ENCODE measurements around the gene TRANK1. TPM values are rescaled to one million over a fixed set of nuclear protein-coding genes. Genes with fewer than 3 reads are reported as not detected.

The TRANK1 gene
- total and polyA plus RNA-seq, 2 experiments from 2014 or later: 5.2 to 10.3 TPM

DNA sequence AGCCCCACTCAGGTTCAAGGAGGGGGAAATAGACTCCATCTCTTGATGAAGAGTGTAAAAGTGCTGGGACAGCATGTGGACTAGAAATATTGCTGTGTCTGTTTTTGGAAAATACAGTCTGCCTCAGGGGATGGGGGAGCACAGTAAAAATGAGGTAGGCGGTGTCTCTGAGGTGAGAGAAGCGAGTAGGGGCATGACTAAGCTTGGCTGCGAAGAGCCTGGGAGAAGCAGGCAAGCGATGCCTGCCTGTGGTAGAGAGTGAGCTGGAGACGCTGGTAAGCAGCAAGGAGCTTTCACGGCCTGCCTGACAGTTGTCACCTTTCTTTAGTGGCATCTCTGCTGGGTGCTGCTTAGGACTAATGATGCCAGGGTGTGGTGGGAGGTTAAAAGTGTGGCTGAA lies 131.5 kb downstream of the TRANK1 start:
- Histone ChIP-seq H3K36me3 (ENCODE audit: low read depth) (no peaks in the 10 kb centered on the region), H3K27me3 (replicated peaks; ENCODE audit: insufficient read depth) (no peaks in the 10 kb centered on the region)

DNA sequence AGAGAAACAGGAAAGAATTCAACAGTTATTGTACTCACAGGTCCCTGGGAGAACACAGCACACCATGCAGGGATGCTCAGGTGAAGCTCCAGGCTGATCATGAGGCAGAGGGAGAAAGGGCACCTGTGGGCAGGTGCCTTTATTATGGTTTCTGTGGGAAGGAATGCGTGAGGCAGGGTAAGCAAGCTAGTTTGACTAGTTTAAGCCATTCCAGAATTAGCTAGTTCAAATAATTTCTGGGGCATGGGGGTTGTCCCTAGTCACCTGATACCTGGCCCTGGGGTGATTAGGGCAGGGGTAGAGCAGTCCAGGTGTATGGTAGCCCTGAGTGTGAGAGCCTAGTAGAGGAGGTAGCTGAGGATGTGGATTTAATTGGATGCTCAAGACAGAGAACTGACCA lies 132.6 kb downstream of the TRANK1 start:
- no peaks in the 10 kb centered on the region for H3K4me1 ChIP-seq (ENCODE audit: insufficient read depth)
- no peaks in the 10 kb centered on the region for H3F3A ChIP-seq (ENCODE audit: insufficient read depth)
- no peak overlapping the region for H3K4me2 ChIP-seq (ENCODE audit: unreplicated experiment)
- no peaks in the 10 kb centered on the region for H3K79me2 ChIP-seq (ENCODE audit: insufficient read depth)
- H3K36me3 ChIP-seq (ENCODE audit: low read depth): no peaks in the 10 kb centered on the region
- no peaks in the 10 kb centered on the region for H3K9me3 ChIP-seq (ENCODE audit: low read depth)
- no peak overlapping the region for H3K9ac ChIP-seq
- H2AFZ ChIP-seq: no peak overlapping the region
- no peak for TF ChIP-seq EZH2phosphoT487 (IDR thresholded peaks at IDR 0.05; ENCODE audit: insufficient read depth, low read depth)
- TF ChIP-seq EZH2 (IDR thresholded peaks at IDR 0.05; ENCODE audit: insufficient read depth, poor library complexity, severe bottlenecking): no peak
- no peaks in the 10 kb centered on the region for H4K20me1 ChIP-seq (ENCODE audit: insufficient read depth)
- no peak for DNase-seq
- no peak overlapping the region for H3K27ac ChIP-seq
- WGBS, 2 experiments (ENCODE audit: low coverage in 1 of 2, low lambda C conversion rate in 2 of 2, missing lambda C conversion rate in 2 of 2): 31 to 70% methylated on average over 1 of the region's 1 CpG
- no peak overlapping the region for H3K4me3 ChIP-seq
- H3K27me3 ChIP-seq (replicated peaks; ENCODE audit: insufficient read depth): no peaks in the 10 kb centered on the region
- in situ Hi-C loops (cut with MboI): no loop called here
- no peaks in the 10 kb centered on the region for H3K9me2 ChIP-seq (ENCODE audit: insufficient read depth)

More for the DNA sequence above, 131.5 kb downstream of the TRANK1 start:
- WGBS, 2 experiments (ENCODE audit: low coverage in 1 of 2, low lambda C conversion rate in 2 of 2, missing lambda C conversion rate in 2 of 2): 63 to 69% methylated on average over 6 of the region's 6 CpGs
- no peak for DNase-seq
- TF ChIP-seq EZH2 (IDR thresholded peaks at IDR 0.05; ENCODE audit: insufficient read depth, poor library complexity, severe bottlenecking): no peak
- no peak for TF ChIP-seq EZH2phosphoT487 (IDR thresholded peaks at IDR 0.05; ENCODE audit: insufficient read depth, low read depth)
- Histone ChIP-seq H3F3A (ENCODE audit: insufficient read depth) (no peaks in the 10 kb centered on the region), H3K4me3 (no peak overlapping the region), H3K9me3 (ENCODE audit: low read depth) (no peaks in the 10 kb centered on the region), H4K20me1 (ENCODE audit: insufficient read depth) (no peaks in the 10 kb centered on the region), H3K4me1 (ENCODE audit: insufficient read depth) (no peaks in the 10 kb centered on the region), H3K9me2 (ENCODE audit: insufficient read depth) (no peaks in the 10 kb centered on the region), H3K4me2 (ENCODE audit: unreplicated experiment) (no peak overlapping the region), H3K9ac (no peak overlapping the region), H2AFZ (no peak overlapping the region), H3K79me2 (ENCODE audit: insufficient read depth) (no peaks in the 10 kb centered on the region), H3K27ac (no peak overlapping the region)
- in situ Hi-C loops (cut with MboI): no loop called here

DNA sequence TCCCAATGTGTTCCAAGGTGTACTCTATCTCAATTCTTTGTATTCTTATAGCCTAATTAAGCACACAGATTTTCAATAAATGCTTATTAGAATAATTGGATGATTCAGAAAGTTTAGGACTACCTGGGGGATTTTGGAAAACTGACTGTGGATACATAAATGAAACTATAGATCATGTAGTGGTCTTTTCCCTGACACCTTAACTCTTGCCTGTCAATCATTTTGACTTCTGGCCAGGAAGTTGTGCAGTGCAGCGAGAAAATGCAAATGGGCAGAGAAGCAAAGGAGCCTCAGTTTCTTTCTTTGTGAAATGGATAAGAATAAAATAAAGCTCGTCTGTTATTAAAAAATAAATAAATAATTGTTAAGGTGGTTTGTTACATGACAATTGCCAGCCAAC lies 133.1 kb downstream of the TRANK1 start:
- no peak overlapping the region for H3K9ac ChIP-seq
- WGBS, 2 experiments (ENCODE audit: low coverage in 1 of 2, low lambda C conversion rate in 2 of 2, missing lambda C conversion rate in 2 of 2): 43 to 52% methylated on average over 2 of the region's 2 CpGs

DNA sequence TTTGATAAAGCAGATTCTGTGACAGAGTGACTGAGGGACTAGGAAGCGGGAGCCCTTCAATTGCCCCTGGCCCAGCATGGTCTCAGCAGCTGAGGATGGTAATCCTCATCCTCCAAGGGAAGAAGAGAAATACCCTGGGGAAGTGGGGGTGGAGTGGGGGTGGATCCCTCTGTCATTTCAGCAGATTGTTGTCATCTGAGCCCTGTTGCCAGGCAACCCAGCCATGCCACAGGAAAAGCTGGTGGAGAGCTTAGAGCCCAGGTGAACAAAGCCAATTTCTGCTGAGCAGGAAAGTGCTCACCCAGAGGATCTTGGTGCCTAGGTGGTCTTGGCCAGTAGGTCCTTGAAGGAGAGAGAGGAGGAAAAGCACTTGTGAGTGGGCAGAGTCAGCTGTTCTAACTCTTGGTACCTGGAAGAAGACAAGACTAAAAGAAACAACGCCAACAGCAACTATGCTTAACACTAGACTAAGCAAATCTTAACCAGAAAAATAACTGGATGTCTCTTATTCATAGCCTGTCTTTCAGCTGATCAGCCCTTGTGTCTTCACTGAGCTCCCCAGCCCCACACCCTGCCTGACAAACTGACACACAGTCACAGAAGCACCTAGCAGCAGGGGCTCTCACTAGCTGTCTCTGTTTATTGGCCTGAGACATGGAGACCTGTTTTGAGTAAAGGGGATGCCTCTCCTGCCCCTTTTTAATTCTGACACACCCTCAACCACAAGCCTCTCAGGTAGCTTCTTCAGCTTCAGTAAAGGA lies 140.4 kb downstream of the TRANK1 start:
- no peak overlapping the region for H3K27ac ChIP-seq
- no peaks in the 10 kb centered on the region for H3K4me1 ChIP-seq (ENCODE audit: insufficient read depth)
- H3K79me2 ChIP-seq (ENCODE audit: insufficient read depth): no peaks in the 10 kb centered on the region
- no peak overlapping the region for H2AFZ ChIP-seq
- in situ Hi-C loops (cut with MboI): no loop called here
- H3K27me3 ChIP-seq (replicated peaks; ENCODE audit: insufficient read depth): no peaks in the 10 kb centered on the region
- H3K9ac ChIP-seq: no peak overlapping the region
- H3K9me2 ChIP-seq (ENCODE audit: insufficient read depth): no peaks in the 10 kb centered on the region
- DNase-seq: no peak
- WGBS, 2 experiments (ENCODE audit: low coverage in 1 of 2, low lambda C conversion rate in 2 of 2, missing lambda C conversion rate in 2 of 2): 42 to 48% methylated on average over 2 of the region's 2 CpGs
- no peak overlapping the region for H3K4me2 ChIP-seq (ENCODE audit: unreplicated experiment)
- TF ChIP-seq EZH2 (IDR thresholded peaks at IDR 0.05; ENCODE audit: insufficient read depth, poor library complexity, severe bottlenecking) (no peak), EZH2phosphoT487 (IDR thresholded peaks at IDR 0.05; ENCODE audit: insufficient read depth, low read depth) (no peak)
- no peaks in the 10 kb centered on the region for H4K20me1 ChIP-seq (ENCODE audit: insufficient read depth)
- no peak overlapping the region for H3K4me3 ChIP-seq
- no peaks in the 10 kb centered on the region for H3K9me3 ChIP-seq (ENCODE audit: low read depth)
- no peaks in the 10 kb centered on the region for H3F3A ChIP-seq (ENCODE audit: insufficient read depth)
- H3K36me3 ChIP-seq (ENCODE audit: low read depth): no peaks in the 10 kb centered on the region

More for the DNA sequence above, 133.1 kb downstream of the TRANK1 start:
- no peaks in the 10 kb centered on the region for H3K79me2 ChIP-seq (ENCODE audit: insufficient read depth)
- no peaks in the 10 kb centered on the region for H3K9me3 ChIP-seq (ENCODE audit: low read depth)
- H3K4me1 ChIP-seq (ENCODE audit: insufficient read depth): no peaks in the 10 kb centered on the region
- H3K9me2 ChIP-seq (ENCODE audit: insufficient read depth): no peaks in the 10 kb centered on the region
- no peaks in the 10 kb centered on the region for H3F3A ChIP-seq (ENCODE audit: insufficient read depth)
- in situ Hi-C loops (cut with MboI): no loop called here
- no peak overlapping the region for H3K4me2 ChIP-seq (ENCODE audit: unreplicated experiment)
- TF ChIP-seq EZH2phosphoT487 (IDR thresholded peaks at IDR 0.05; ENCODE audit: insufficient read depth, low read depth) (no peak), EZH2 (IDR thresholded peaks at IDR 0.05; ENCODE audit: insufficient read depth, poor library complexity, severe bottlenecking) (no peak)
- no peaks in the 10 kb centered on the region for H4K20me1 ChIP-seq (ENCODE audit: insufficient read depth)
- H3K4me3 ChIP-seq: no peak overlapping the region
- DNase-seq: no peak
- H2AFZ ChIP-seq: no peak overlapping the region
- no peaks in the 10 kb centered on the region for H3K36me3 ChIP-seq (ENCODE audit: low read depth)
- H3K27ac ChIP-seq: no peak overlapping the region
- no peaks in the 10 kb centered on the region for H3K27me3 ChIP-seq (replicated peaks; ENCODE audit: insufficient read depth)
